H1 (cell line): ENCODE measurements around the gene XIRP1. TPM values are rescaled to one million over a fixed set of nuclear protein-coding genes. Genes with fewer than 3 reads are reported as not detected.

ENCODE experiments used
- CREB1 ChIP-seq: IDR thresholded peaks from 2 replicates; pipeline ENCODE4 v1.6.1; 2012; ENCODE audit warnings: inconsistent platforms
- HDAC2 ChIP-seq, 2 experiments: fragments of 300-600 bp in 1 of 2; sonication (generic) in 1 of 2; IDR thresholded peaks; 2 replicates each; pipeline ENCODE4 v1.6.1; 2011 to 2012; ENCODE audit warnings: low read depth in 2 of 2, low read length in 2 of 2, mild to moderate bottlenecking in 2 of 2, moderate library complexity in 2 of 2, borderline replicate concordance in 1 of 2, inconsistent platforms in 1 of 2
- RNF2 ChIP-seq: fragments of 200-900, 300-1000 bp; sonication (generic); IDR thresholded peaks from 2 replicates; pipeline ENCODE4 v1.7.1; 2016; ENCODE audit warnings: borderline replicate concordance, low read depth, mild to moderate bottlenecking, antibody characterized with exemption, low read length; ENCODE audit not compliant: poor library complexity, severe bottlenecking; ENCODE audit errors: missing control alignments
- SIX5 ChIP-seq: IDR thresholded peaks from 2 replicates; pipeline ENCODE4 v1.6.1; 2011; ENCODE audit warnings: mild to moderate bottlenecking, low read depth, low read length
- polyA plus RNA-seq, 7 experiments: library from polyadenylated mRNA; depleted of rRNA in 3 of 7; stranded (reverse) in 5 of 7; unstranded in 2 of 7; fragments of >200 nt in 5 of 7; fragments of 200-250 nt in 2 of 7; gene quantifications; 1 replicate in 5 of 7; 2 replicates in 1 of 7; 4 replicates in 1 of 7; pipeline versions ENCODE4 v1.2.1 to v1.2.3, GENCODE V29; 2011 to 2013; ENCODE audit warnings: missing spikeins in 2 of 7, mixed read lengths in 2 of 7
- total RNA-seq: library from RNA; stranded (reverse); fragmentation: NEBNext Ultra II Directional; extraction: Animal tissue kit (Norgen Biotek cat#: 25700); gene quantifications from 2 replicates; pipeline ENCODE4 v1.2.1, GENCODE V29; 2021

The XIRP1 gene
- total and polyA plus RNA-seq, 2 of the 8 experiments (the other 6 are each of a cell fraction or from before 2014, with no cell fraction given), result not detected

GRCh38 chr3:39216176-39216790, 23.9 kb upstream of the XIRP1 start (continued):
- TF ChIP-seq HDAC2 (IDR thresholded peaks at IDR 0.05; ENCODE audit: borderline replicate concordance in 1 of 2, low read depth in 2 of 2, low read length in 2 of 2), result no peak
- TF ChIP-seq CREB1, result no peak
- no peak for TF ChIP-seq SIX5
- TF ChIP-seq RNF2, result no peak
